GM12878 (cell line): ENCODE measurements around the gene NFIX. TPM values are rescaled to one million over a fixed set of nuclear protein-coding genes. Genes with fewer than 3 reads are reported as not detected.
"Not testable (repeated sequence)": the region's sequence is repeated elsewhere in the genome, so short reads cannot be mapped to it uniquely, and the experiment has no call there.

Experiments
- ATAC-seq: fragments of 200-7000 bp; cut with Tn5 transposase; 3 replicates; pipeline ENCODE4 v1.9.1; 2020; ENCODE audit warnings: mild to moderate bottlenecking, moderate library complexity
- BruUV-seq: library from RNA; stranded (reverse); fragments of 400-500 nt; replicated peaks from 2 replicates; lab custom pipeline; 2021; lab: Mats Ljungman, UMichigan
- CTCF ChIA-PET: fragments of 300-600 bp; sonication (Branson Sonifier 250); formaldehyde crosslinking; extraction: SDS; loops from one replicate; lab custom pipeline; 2021; ENCODE audit warnings: inconsistent platforms; lab: Yijun Ruan, JAX
- POLR2A ChIA-PET: fragments of 350-600 bp; formaldehyde crosslinking; extraction: SDS; loops from one replicate; lab custom pipeline; 2021; ENCODE audit warnings: inconsistent platforms; lab: Charles Lee
- RAD21 ChIA-PET: fragments of 300-600 bp; sonication (Branson Sonifier 250); formaldehyde crosslinking; loops from one replicate; lab custom pipeline; 2023; ENCODE audit warnings: antibody characterized with exemption; ENCODE audit not compliant: unreplicated experiment; lab: Charles Lee
- SMC1A ChIA-PET: fragments of 300-600 bp; sonication (Branson Sonifier 250); formaldehyde crosslinking; loops from one replicate; lab custom pipeline; 2023; ENCODE audit not compliant: unreplicated experiment, uncharacterized antibody; lab: Charles Lee
- DNase-seq: peaks from one replicate; pipeline ENCODE4 v3.0.0-alpha.2; 2011; ENCODE audit warnings: low read depth, low spot score
- FAIRE-seq: peaks from 3 replicates; lab custom pipeline; 2011; peaks lifted over from hg19 to GRCh38; lab: Jason Lieb, UNC
- H2AFZ ChIP-seq: 2 replicates; pipeline ENCODE4 v1.6.0; 2011; ENCODE audit warnings: low read depth, low read length, control low read depth; ENCODE audit not compliant: control insufficient read depth
- H3K27ac ChIP-seq: 2 replicates; pipeline ENCODE4 v1.5.1; 2011; ENCODE audit warnings: control low read depth; ENCODE audit not compliant: control insufficient read depth, insufficient read depth
- H3K27me3 ChIP-seq, 2 experiments: replicated peaks in 1 of 2; 2 replicates each; pipeline versions ENCODE4 v1.6.0 to v1.6.1; 2011; ENCODE audit warnings: low read length in 1 of 2; ENCODE audit not compliant: control insufficient read depth in 2 of 2, insufficient read depth in 2 of 2
- H3K36me3 ChIP-seq, 2 experiments: 2 replicates each; pipeline ENCODE4 v1.5.1; 2011; ENCODE audit warnings: low read length in 1 of 2; ENCODE audit not compliant: control insufficient read depth in 2 of 2, insufficient read depth in 2 of 2
- H3K4me1 ChIP-seq: 2 replicates; pipeline ENCODE4 v1.6.1; 2011; ENCODE audit warnings: mild to moderate bottlenecking, low read length, moderate library complexity, mixed read lengths; ENCODE audit not compliant: control insufficient read depth, insufficient read depth
- H3K4me2 ChIP-seq: 2 replicates; pipeline ENCODE4 v1.6.0; 2011; ENCODE audit warnings: control low read depth; ENCODE audit not compliant: control insufficient read depth, insufficient read depth
- H3K4me3 ChIP-seq: fragments of 200-600 bp; sonication (generic); 2 replicates; pipeline ENCODE4 v1.5.1; 2016
- H3K79me2 ChIP-seq: 2 replicates; pipeline ENCODE4 v1.6.0; 2011; ENCODE audit warnings: low read length; ENCODE audit not compliant: control insufficient read depth, insufficient read depth
- H3K9ac ChIP-seq: 2 replicates; pipeline ENCODE4 v1.8.0; 2011; ENCODE audit warnings: low read length, control low read depth, mixed read lengths; ENCODE audit not compliant: control insufficient read depth, insufficient read depth
- H3K9me3 ChIP-seq: replicated peaks from 3 replicates; pipeline ENCODE4 v1.5.1; 2011; ENCODE audit warnings: mild to moderate bottlenecking, low read length; ENCODE audit not compliant: control insufficient read depth, insufficient read depth
- H4K20me1 ChIP-seq: 2 replicates; pipeline ENCODE4 v1.6.0; 2011; ENCODE audit not compliant: control insufficient read depth, insufficient read depth
- ATF7 ChIP-seq: fragments of 450-650 bp; IDR thresholded peaks from 2 replicates; pipeline ENCODE4 v1.6.1; 2016; ENCODE audit warnings: low read depth, mild to moderate bottlenecking
- CHD1 ChIP-seq: IDR thresholded peaks from 2 replicates; pipeline ENCODE4 v1.6.1; 2012; ENCODE audit warnings: low read depth, low read length, improper control_type of control experiment
- CHD4 ChIP-seq: fragments of 200-600 bp; sonication (generic); IDR thresholded peaks from 2 replicates; pipeline ENCODE4 v1.6.1; 2016; ENCODE audit warnings: mild to moderate bottlenecking
- MLLT1 ChIP-seq: fragments of 450-650 bp; IDR thresholded peaks from 2 replicates; pipeline ENCODE4 v1.6.1; 2016; ENCODE audit warnings: mild to moderate bottlenecking
- NBN ChIP-seq: fragments of 450-650 bp; IDR thresholded peaks from 2 replicates; pipeline ENCODE4 v1.6.1; 2016
- PML ChIP-seq: IDR thresholded peaks from 2 replicates; pipeline ENCODE4 v1.6.1; 2012; ENCODE audit warnings: low read length, inconsistent platforms
- RELB ChIP-seq: fragments of 450-650 bp; IDR thresholded peaks from 2 replicates; pipeline ENCODE4 v1.6.1; 2017; ENCODE audit warnings: low read depth, mild to moderate bottlenecking, moderate library complexity
- RUNX3 ChIP-seq: IDR thresholded peaks from 2 replicates; pipeline ENCODE4 v1.6.1; 2012; ENCODE audit warnings: low read length, inconsistent platforms
- SKIL ChIP-seq: fragments of 450-650 bp; IDR thresholded peaks from 2 replicates; pipeline ENCODE4 v1.6.1; 2017; ENCODE audit warnings: mild to moderate bottlenecking, low read depth, inconsistent platforms; ENCODE audit not compliant: poor library complexity, severe bottlenecking
- ZBTB40 ChIP-seq: fragments of 450-650 bp; IDR thresholded peaks from 2 replicates; pipeline ENCODE4 v1.6.1; 2016; ENCODE audit warnings: mild to moderate bottlenecking, moderate library complexity, borderline replicate concordance
- ZNF217 ChIP-seq: fragments of 450-650 bp; IDR thresholded peaks from 2 replicates; pipeline ENCODE4 v1.6.1; 2017; ENCODE audit warnings: antibody characterized with exemption, mild to moderate bottlenecking
- ZNF384 ChIP-seq: IDR thresholded peaks from 2 replicates; pipeline ENCODE4 v1.6.1; 2012; ENCODE audit warnings: low read depth, mild to moderate bottlenecking, low read length, improper control_type of control experiment, borderline replicate concordance
- WGBS: methylation state at CpG from one replicate; pipeline ENCODE4 v1.1.6; 2016; ENCODE audit warnings: low lambda C conversion rate; ENCODE audit not compliant: insufficient replicate concordance, insufficient coverage; ENCODE audit errors: missing lambda C conversion rate; 5-methylcytosine and 5-hydroxymethylcytosine counted together
- in situ Hi-C: fragments of 300-500 bp; cut with MboI; formaldehyde crosslinking; loops from 9 replicates; pipeline ENCODE4 v1.14.3; 2018; ENCODE audit warnings: mixed read lengths
- intact Hi-C: fragments of 100-400 bp; cut with micrococcal nuclease; formaldehyde crosslinking; loops from one replicate; pipeline ENCODE4 v1.14.2; 2022; ENCODE audit not compliant: unreplicated experiment
- polyA plus RNA-seq, 11 experiments: library from polyadenylated mRNA; depleted of rRNA in 4 of 11; unstranded in 6 of 11; stranded (reverse) in 5 of 11; fragments of >200 nt; fragmentation: Nextera tagmentation in 4 of 11; fragmentation: Illumina TruSeq in 1 of 11; extraction: Ambion mirVana in 4 of 11; extraction: Trizol in 1 of 11; gene quantifications; 1 replicate in 1 of 11; 2 replicates in 10 of 11; pipeline versions ENCODE4 v1.2.1 to v1.2.3, GENCODE V29; 2011 to 2016; ENCODE audit warnings: inconsistent platforms in 2 of 11, missing spikeins in 2 of 11, low read depth in 1 of 11
- total RNA-seq, 4 experiments: library from RNA; depleted of rRNA in 3 of 4; stranded (reverse); fragments of >200 nt in 3 of 4; fragmentation: Illumina TruSeq in 1 of 4; extraction: Trizol in 1 of 4; gene quantifications; 2 replicates each; pipeline versions ENCODE4 v1.2.1 to v1.2.3, GENCODE V29; 2013 to 2021

NFIX gene
- total and polyA plus RNA-seq, 10 of the 15 experiments (the other 5 are each of a cell fraction or from before 2014, with no cell fraction given), result 0.02 to 2.2 (median 0.28) TPM

- H3K27me3 ChIP-seq, H3K36me3 ChIP-seq, H4K20me1 ChIP-seq, RAD21 ChIA-PET, H3K9me3 ChIP-seq: not testable (repeated sequence)
- WGBS, result 6% methylated on average over 24 of the region's 31 CpGs
- H3K9ac ChIP-seq, result peak overlapping the region; percentile 80
- ATAC-seq, result peak; percentile 22
- H2AFZ ChIP-seq, result peak overlapping the region; percentile 94
- peaks cover 11% of the 10 kb centered on the region for H3K4me1 ChIP-seq
- SMC1A ChIA-PET, result interaction anchor here (0.6 to 1.8 kb wide), 3 partner anchors 8 to 90 kb away, joined by 3 to 6 read pairs (median 4); partner anchors contain the start of gene GCDH
- TF ChIP-seq CHD1 (0 out of 2 replicates have a peak, but pooled peaks have one; percentile 56), RELB (peak; percentile 40; the same call in 1 of the 2 replicates), SKIL (peak; percentile 25), ZNF217 (peak; percentile 56; the same call in 1 of the 2 replicates), RUNX3 (0 out of 2 replicates have a peak, but pooled peaks have one; percentile 12), CHD4 (0 out of 2 replicates have a peak, but pooled peaks have one; percentile 47), MLLT1 (peak; percentile 95), PML (peak; percentile 27; the same call in 1 of the 2 replicates), ZNF384 (peak; percentile 80), ZBTB40 (peak; percentile 57; the same call in 1 of the 2 replicates), NBN (0 out of 2 replicates have a peak, but pooled peaks have one; percentile 60), ATF7 (0 out of 2 replicates have a peak, but pooled peaks have one; percentile 17)
- TF ChIP-seq, all 136 proteins: peak for 12; not testable (repeated sequence) for 124
- FAIRE-seq, in situ Hi-C loops, intact Hi-C loops, BruUV-seq, DNase-seq: not testable (repeated sequence)
- ChIA-PET POLR2A (interaction anchor here (0.7 to 1.9 kb wide), 4 partner anchors 20 to 174 kb away, joined by 3 to 5 read pairs (median 3); partner anchors contain the start of gene CALR), CTCF (interaction anchor here (4.6 kb wide), 1 partner anchor 8 kb away, joined by 40 read pairs; no protein-coding TSS in a partner anchor)
- Histone ChIP-seq H3K27ac (peak overlapping the region; percentile 71), H3K4me2 (peak overlapping the region; percentile 85), H3K4me3 (peak overlapping the region; percentile 78), H3K79me2 (peaks cover 32% of the 10 kb centered on the region)
Measured at GRCh38 chr19:12957389-12957952, 37.8 kb upstream of the NFIX start.
